GM18502 (cell line): ENCODE measurements around the gene RASA3.

Source experiments
- ATAC-seq: cut with Tn5 transposase; IDR thresholded peaks from one replicate; pipeline ENCODE4 v1.9.1; 2021; ENCODE audit warnings: mild to moderate bottlenecking; ENCODE audit not compliant: unreplicated experiment, poor library complexity

The RASA3 gene

GRCh38 chr13:113931841-113932459 lies 200.5 kb downstream of the RASA3 start:
- ATAC-seq = no peak

DNA sequence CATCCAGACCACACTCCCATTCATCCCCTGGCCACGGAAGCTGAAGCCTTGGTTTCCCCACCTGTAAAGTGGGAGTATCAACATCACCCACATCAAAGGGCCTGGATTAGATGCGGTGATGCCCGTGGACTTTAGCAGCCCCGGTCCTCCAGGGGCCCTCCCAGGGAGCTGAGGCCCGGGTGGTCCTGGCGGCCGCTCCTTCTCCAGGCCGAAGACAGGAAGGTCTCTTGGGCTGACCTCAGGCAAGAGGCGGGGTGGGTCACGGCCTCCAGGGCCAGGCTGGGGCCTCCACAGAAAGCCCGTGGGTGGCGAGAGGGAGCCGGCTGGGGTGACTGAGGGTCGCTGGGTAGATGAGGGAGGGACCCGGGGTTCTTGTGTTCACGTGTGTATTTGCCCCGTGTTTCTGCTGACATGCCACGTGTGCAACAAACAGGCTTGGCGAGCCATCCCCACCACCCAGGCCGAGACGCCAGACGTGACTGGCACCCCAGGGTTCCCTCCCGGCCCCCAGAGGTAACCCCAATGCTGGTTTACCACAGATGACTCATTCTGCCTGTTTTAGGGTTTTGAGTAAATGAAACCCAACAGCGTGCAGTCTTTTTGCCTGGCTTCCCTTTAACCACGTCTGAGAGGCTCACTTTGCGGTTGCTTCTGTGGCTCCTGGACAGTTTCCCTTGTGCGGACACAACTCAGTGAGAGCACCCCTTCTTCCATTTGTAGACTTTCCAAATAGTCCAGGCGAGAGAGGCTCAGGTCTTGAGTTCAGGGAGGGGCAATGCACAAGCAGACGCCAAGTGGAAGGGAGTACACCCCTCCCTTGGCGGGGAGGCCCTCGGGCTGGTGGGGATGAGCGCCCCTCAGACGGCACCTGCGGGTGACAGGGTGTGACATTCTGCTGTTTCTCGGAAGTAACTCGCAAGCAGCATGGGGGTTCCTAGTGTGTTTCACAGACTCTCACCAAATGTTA lies 201.5 kb downstream of the RASA3 start:
- no peak for ATAC-seq

DNA sequence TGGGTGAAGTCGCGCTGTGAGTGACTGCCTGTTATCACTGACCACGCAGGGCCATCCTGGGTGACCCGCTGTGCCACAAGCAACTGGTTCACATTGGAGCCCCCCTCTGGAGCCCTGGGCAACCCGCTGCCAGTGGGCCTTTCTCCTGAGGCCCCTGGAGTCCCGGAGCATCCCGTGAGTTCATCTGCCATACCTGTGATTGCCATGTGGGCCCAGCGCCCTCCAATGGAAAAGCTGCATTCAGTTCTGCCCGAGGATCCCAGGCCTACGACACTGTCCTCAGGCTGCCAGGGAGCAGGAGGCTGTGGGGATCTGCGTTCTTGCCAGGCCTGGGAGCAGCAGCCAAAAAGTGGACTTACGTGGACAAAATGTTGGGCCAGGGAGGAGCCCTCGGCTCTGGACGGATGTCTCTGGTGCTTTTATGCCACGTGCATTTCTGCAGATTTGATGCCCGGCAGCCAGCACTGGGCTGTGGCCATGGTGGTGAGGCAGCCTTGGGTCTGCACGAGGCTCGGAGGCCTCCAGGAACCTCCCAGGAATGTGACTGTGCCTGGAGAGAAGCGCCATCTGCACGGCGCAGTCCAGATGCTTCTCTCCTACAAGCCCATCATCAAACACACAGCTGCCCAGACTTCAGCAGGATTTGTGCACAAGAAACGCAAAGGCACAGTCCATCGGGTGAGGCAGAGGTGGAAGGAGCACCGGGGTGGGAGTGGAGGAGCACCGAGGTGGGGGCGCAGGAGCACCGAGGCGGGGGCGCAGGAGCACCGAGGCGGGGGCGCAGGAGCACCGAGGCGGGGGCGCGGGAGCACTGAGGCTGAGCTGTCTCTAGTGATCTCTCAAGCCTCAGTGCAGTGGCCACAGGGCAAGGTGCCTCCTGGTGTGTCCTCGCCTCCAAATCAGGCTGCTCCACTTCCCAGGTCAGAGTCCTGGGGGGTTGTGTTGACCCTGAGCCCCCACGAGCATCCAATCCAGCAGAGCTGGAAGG lies 202.5 kb downstream of the RASA3 start:
- ATAC-seq = no peak

DNA sequence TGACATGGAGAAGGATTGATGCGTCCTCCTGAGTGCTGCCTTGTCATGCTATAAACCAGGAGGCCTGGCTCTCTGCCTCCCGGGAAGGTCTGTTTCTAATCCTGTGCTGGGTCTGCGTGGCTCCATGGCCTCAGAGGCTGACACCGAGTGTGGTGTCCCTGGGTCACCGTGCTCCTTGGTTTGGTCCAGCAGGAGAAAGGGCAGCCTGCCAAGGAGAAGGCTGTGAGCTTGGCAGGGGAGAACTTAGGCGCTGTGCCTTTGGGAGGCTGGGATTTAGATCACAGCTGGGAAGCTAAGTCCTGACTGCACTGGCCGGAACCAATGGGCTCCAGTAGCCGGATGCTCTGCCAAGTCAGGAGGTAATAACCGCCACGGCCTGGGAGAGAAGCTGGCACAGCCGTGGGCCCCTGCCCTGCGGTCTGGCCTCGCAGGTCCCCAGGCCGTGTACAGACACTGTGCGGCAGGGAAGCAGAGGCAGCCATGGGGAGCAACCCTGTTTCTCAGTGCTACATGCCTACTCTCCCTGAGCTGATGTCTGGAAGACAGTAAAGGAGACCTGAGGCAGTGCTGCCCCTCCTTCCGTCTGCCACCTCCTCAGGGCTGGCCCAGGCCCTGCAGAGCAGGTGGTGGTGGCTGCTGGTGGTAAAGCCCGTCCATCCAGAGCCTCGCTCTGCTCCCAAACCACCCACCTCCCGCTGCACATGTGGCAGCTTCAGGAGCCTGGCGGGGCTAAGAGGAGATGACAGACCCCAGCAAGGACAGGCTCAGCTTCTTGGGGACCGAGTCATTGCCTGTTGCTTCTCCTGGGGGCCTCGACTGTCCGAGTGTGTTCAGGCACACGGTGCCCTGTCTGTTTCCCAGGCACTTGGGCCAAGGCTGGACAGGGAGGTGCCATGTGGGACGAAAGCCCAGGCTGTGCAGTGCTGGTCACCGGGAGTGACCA lies 203.5 kb downstream of the RASA3 start:
- ATAC-seq = no peak
